Spleen (tissue), 13 donors: ENCODE results near the gene TJP3. TPM values are rescaled to one million over a fixed set of nuclear protein-coding genes. Genes with fewer than 3 reads are reported as not detected.

ENCODE experiments used
- DNase-seq: peaks from one replicate; pipeline ENCODE4 v3.0.0-alpha.2; 2020
- H3K27ac ChIP-seq, 8 donors: fragments of 200-600 bp; sonication (generic) in 7 of 8; 1 replicate in 4 of 8; 2 replicates in 4 of 8; pipeline versions ENCODE4 v1.5.0 to v1.8.0; 2016 to 2021; ENCODE audit warnings: inconsistent platforms in 4 of 8, mild to moderate bottlenecking in 4 of 8, moderate library complexity in 1 of 8
- H3K27me3 ChIP-seq, 7 donors: fragments of 200-600 bp; sonication (generic) in 6 of 7; replicated peaks in 1 of 7; 1 replicate in 4 of 7; 2 replicates in 3 of 7; pipeline versions ENCODE4 v1.5.0 to v1.8.0; 2016 to 2021; ENCODE audit warnings: inconsistent platforms in 3 of 7, mild to moderate bottlenecking in 1 of 7
- H3K36me3 ChIP-seq, 6 donors: fragments of 200-600 bp; sonication (generic) in 5 of 6; 1 replicate in 4 of 6; 2 replicates in 2 of 6; pipeline versions ENCODE4 v1.5.0 to v1.8.0; 2016 to 2021; ENCODE audit warnings: inconsistent platforms in 2 of 6
- H3K4me1 ChIP-seq, 6 donors: fragments of 200-600 bp; sonication (generic) in 5 of 6; 1 replicate in 3 of 6; 2 replicates in 3 of 6; pipeline versions ENCODE4 v1.5.0 to v1.8.0; 2016 to 2021; ENCODE audit warnings: inconsistent platforms in 3 of 6
- H3K4me3 ChIP-seq, 8 donors: fragments of 200-600 bp; sonication (generic) in 7 of 8; 1 replicate in 4 of 8; 2 replicates in 4 of 8; pipeline versions ENCODE4 v1.5.0 to v1.8.0; 2016 to 2021; ENCODE audit warnings: inconsistent platforms in 4 of 8, mild to moderate bottlenecking in 4 of 8, moderate library complexity in 2 of 8
- H3K9me3 ChIP-seq, 8 donors: fragments of 200-600 bp; sonication (generic) in 7 of 8; 1 replicate in 4 of 8; 2 replicates in 4 of 8; pipeline versions ENCODE4 v1.5.0 to v1.8.0; 2016 to 2021; ENCODE audit warnings: inconsistent platforms in 4 of 8
- CTCF ChIP-seq, 11 experiments: fragments of 200-600 bp in 7 of 11; fragments of 450-650 bp in 4 of 11; sonication (generic) in 4 of 11; IDR thresholded peaks in 8 of 11; conservative IDR thresholded peaks in 3 of 11; 1 replicate in 7 of 11; 2 replicates in 4 of 11; pipeline versions ENCODE4 v1.4.0 to v1.8.0; 2016 to 2021; ENCODE audit warnings: antibody characterized with exemption in 11 of 11, inconsistent platforms in 4 of 11, mild to moderate bottlenecking in 1 of 11
- POLR2A ChIP-seq, 3 donors: fragments of 450-650 bp; IDR thresholded peaks; one replicate each; pipeline ENCODE4 v1.5.1; 2017; ENCODE audit warnings: antibody characterized with exemption in 3 of 3, mild to moderate bottlenecking in 1 of 3
- POLR2AphosphoS5 ChIP-seq, 3 donors: sonication (generic); formaldehyde crosslinking; IDR thresholded peaks; one replicate each; pipeline ENCODE4 v1.5.1; 2017; ENCODE audit warnings: antibody characterized with exemption in 3 of 3
- WGBS, 5 donors: extraction: QIAGEN DNeasy Blood & Tissue Kit in 3 of 5; methylation state at CpG; one replicate each; pipeline versions ENCODE4 v1.1.5 to v1.1.7; 2013 to 2018; 5-methylcytosine and 5-hydroxymethylcytosine counted together
- intact Hi-C: fragments of 100-400 bp; cut with DNase I; formaldehyde crosslinking; loops from one replicate; pipeline ENCODE4 v1.15.0; 2023; ENCODE audit warnings: low total_unique reads
- long read RNA-seq, 2 donors: transcript quantifications; one replicate each; lab custom pipeline, GENCODE V29; 2026
- polyA plus RNA-seq, 3 donors: library from polyadenylated mRNA; stranded (reverse); fragments of 200-250 nt; gene quantifications; one replicate each; pipeline ENCODE4 v1.2.1, GENCODE V29; 2013
- total RNA-seq, 7 donors: library from RNA; depleted of rRNA in 3 of 7; stranded (reverse); fragments of >200 nt in 3 of 7; fragmentation: NEBNext Ultra II Directional in 4 of 7; extraction: Animal tissue kit (Norgen Biotek cat#: 25700) in 4 of 7; gene quantifications; one replicate each; pipeline versions ENCODE4 v1.1.0 to v1.2.1, GENCODE V29; 2016 to 2021
- donor health status: healthy with polysubstance abuse.
- donor health status: DM: no; HTN: no; CAD: no; lungs with moderate emphysema.
- donor health status: DM: no; HTN: no; CAD: no.
- donor health status: Bipolar disorder and iron deficiency.
- donor health status: healthy.
- donor health status: DM: no; HTN: no; CAD: no.
- donor health status: DM: yes; HTN: yes; CAD: no.

Gene TJP3, protein sequence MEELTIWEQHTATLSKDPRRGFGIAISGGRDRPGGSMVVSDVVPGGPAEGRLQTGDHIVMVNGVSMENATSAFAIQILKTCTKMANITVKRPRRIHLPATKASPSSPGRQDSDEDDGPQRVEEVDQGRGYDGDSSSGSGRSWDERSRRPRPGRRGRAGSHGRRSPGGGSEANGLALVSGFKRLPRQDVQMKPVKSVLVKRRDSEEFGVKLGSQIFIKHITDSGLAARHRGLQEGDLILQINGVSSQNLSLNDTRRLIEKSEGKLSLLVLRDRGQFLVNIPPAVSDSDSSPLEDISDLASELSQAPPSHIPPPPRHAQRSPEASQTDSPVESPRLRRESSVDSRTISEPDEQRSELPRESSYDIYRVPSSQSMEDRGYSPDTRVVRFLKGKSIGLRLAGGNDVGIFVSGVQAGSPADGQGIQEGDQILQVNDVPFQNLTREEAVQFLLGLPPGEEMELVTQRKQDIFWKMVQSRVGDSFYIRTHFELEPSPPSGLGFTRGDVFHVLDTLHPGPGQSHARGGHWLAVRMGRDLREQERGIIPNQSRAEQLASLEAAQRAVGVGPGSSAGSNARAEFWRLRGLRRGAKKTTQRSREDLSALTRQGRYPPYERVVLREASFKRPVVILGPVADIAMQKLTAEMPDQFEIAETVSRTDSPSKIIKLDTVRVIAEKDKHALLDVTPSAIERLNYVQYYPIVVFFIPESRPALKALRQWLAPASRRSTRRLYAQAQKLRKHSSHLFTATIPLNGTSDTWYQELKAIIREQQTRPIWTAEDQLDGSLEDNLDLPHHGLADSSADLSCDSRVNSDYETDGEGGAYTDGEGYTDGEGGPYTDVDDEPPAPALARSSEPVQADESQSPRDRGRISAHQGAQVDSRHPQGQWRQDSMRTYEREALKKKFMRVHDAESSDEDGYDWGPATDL
- total RNA-seq = 1 to 10 TPM in 6 of 7 donors, under 1 TPM in 1; 0.75 to 9.0 (median 2.5) TPM
- polyA plus RNA-seq = 1 to 10 TPM in 2 of 3 donors, under 1 TPM in 1; 0.39 to 1.1 (median 1.1) TPM
- long read RNA-seq, donor 1 = 0 reads
- long read RNA-seq, donor 2 = 0 reads

- peaks cover 0 to 11% (median 6%) of the 10 kb centered on the region in 6 donors for H3K4me1 ChIP-seq
- no peak within 1 kb of the TSS for H3K27ac ChIP-seq
- WGBS, 5 donors = 31 to 47% (median 40%) methylated on average over 18 to 24 of the region's 24 CpGs
- H3K27me3 ChIP-seq = peaks cover 0 to 64% (median 8%) of the 10 kb centered on the region in 7 donors
- no peak for TF ChIP-seq POLR2AphosphoS5 (IDR thresholded peaks at IDR 0.05)
- intact Hi-C loops = no loop called here
- no peaks in the 10 kb centered on the region for H3K9me3 ChIP-seq
- DNase-seq = no peak
- H3K4me3 ChIP-seq = no peak within 1 kb of the TSS
- H3K36me3 ChIP-seq = no peaks in the 10 kb centered on the region
Observed at GRCh38 chr19:3708207-3708931, at the start of gene TJP3. Gene TJP3, plus strand, starts transcription at chr19:3708384. Its CDS starts 20,049 bp downstream, at chr19:3728433.

GRCh38 chr19:3658870-3659745, 49.1 kb upstream of the TJP3 start:
- Histone ChIP-seq H3K27ac (peak overlapping the region in 2 of 8 donors; percentile 13 to 40), H3K36me3 (peaks cover 0 to 100% (median 63%) of the 10 kb centered on the region in 6 donors), H3K4me1 (peaks cover 0 to 41% (median 13%) of the 10 kb centered on the region in 6 donors), H3K27me3 (no peaks in the 10 kb centered on the region), H3K4me3 (no peak overlapping the region), H3K9me3 (peaks cover 0 to 4% (median 0%) of the 10 kb centered on the region in 8 donors)
- WGBS, 5 donors = 82 to 90% (median 87%) methylated on average over 28 to 37 of the region's 37 CpGs
- intact Hi-C loops = no loop called here
- DNase-seq = no peak
- TF ChIP-seq POLR2AphosphoS5 (IDR thresholded peaks at IDR 0.05) = peak in 2 of 3 donors; percentile 49 to 62
- TF ChIP-seq CTCF (IDR thresholded peaks at IDR 0.05 in 8 of 11, conservative IDR thresholded peaks at IDR 0.05 in 3 of 11) = no peak
- TF ChIP-seq POLR2A (IDR thresholded peaks at IDR 0.05) = no peak

GRCh38 chr19:3659746-3660112, 48.5 kb upstream of the TJP3 start:
- H3K27me3 ChIP-seq = no peaks in the 10 kb centered on the region
- WGBS, 5 donors = 89 to 95% (median 92%) methylated on average over 21 to 22 of the region's 22 CpGs
- peaks cover 0 to 100% (median 66%) of the 10 kb centered on the region in 6 donors for H3K36me3 ChIP-seq
- no peak overlapping the region for H3K27ac ChIP-seq
- H3K4me1 ChIP-seq = peaks cover 0 to 46% (median 15%) of the 10 kb centered on the region in 6 donors
- no peak overlapping the region for H3K4me3 ChIP-seq
- DNase-seq = no peak
- H3K9me3 ChIP-seq = peaks cover 0 to 4% (median 0%) of the 10 kb centered on the region in 8 donors
- TF ChIP-seq POLR2A (IDR thresholded peaks at IDR 0.05) = no peak
- no peak for TF ChIP-seq POLR2AphosphoS5 (IDR thresholded peaks at IDR 0.05)
- TF ChIP-seq CTCF (IDR thresholded peaks at IDR 0.05 in 8 of 11, conservative IDR thresholded peaks at IDR 0.05 in 3 of 11) = no peak
- intact Hi-C loops = no loop called here
